HG03280 (cell line): Measurements from ENCODE around the gene ZNF48.
"Not testable (repeated sequence)": the region's sequence is repeated elsewhere in the genome, so short reads cannot be mapped to it uniquely, and the experiment has no call there.

Source experiments
- ATAC-seq: cut with Tn5 transposase; IDR thresholded peaks from one replicate; pipeline ENCODE4 v1.9.1; 2021; ENCODE audit warnings: mild to moderate bottlenecking, moderate library complexity; ENCODE audit not compliant: unreplicated experiment

ZNF48 gene

GRCh38 chr16:30377050-30377811, 18.0 kb upstream of the ZNF48 start:
- no peak for ATAC-seq

GRCh38 chr16:30377812-30378235, 17.4 kb upstream of the ZNF48 start:
- ATAC-seq = peak; percentile 36

- ATAC-seq = peak; percentile 92
Observed at GRCh38 chr16:30378236-30379157, 16.7 kb upstream of the ZNF48 start.

GRCh38 chr16:30379158-30379783, 15.9 kb upstream of the ZNF48 start:
- no peak for ATAC-seq

GRCh38 chr16:30380072-30380802, 15.0 kb upstream of the ZNF48 start:
- ATAC-seq = no peak

- ATAC-seq = no peak
Observed at GRCh38 chr16:30380803-30381208, 14.4 kb upstream of the ZNF48 start.

GRCh38 chr16:30381291-30382041, 13.8 kb upstream of the ZNF48 start:
- no peak for ATAC-seq

GRCh38 chr16:30382111-30382881, 12.9 kb upstream of the ZNF48 start, which contains the start of gene SEPTIN1:
TSS of gene SEPTIN1 (minus strand) at chr16:30382561. CDS start at chr16:30382542, 19 bp downstream.
- ATAC-seq = no peak

- ATAC-seq = no peak
Observed at GRCh38 chr16:30383521-30383920, 11.7 kb upstream of the ZNF48 start.

GRCh38 chr16:30394592-30395154, 547 bp upstream of the ZNF48 start:
- ATAC-seq = no peak

GRCh38 chr16:30395992-30396585, 869 bp downstream of the ZNF48 start:
- ATAC-seq = no peak

GRCh38 chr16:30396627-30397026, 1.4 kb downstream of the ZNF48 start:
- ATAC-seq = not testable (repeated sequence)

- ATAC-seq = no peak
Observed at GRCh38 chr16:30397056-30397455, 1.8 kb downstream of the ZNF48 start.

- ATAC-seq = no peak
Observed at GRCh38 chr16:30397776-30398660, 2.8 kb downstream of the ZNF48 start.

GRCh38 chr16:30398661-30399434, 3.6 kb downstream of the ZNF48 start:
- ATAC-seq = no peak

- no peak for ATAC-seq
Observed at GRCh38 chr16:30399435-30400186, 4.4 kb downstream of the ZNF48 start.
